HL-60 (cell line): ENCODE measurements around the gene DRC3.

Experiments used
- POLR2AphosphoS5 ChIP-seq: IDR thresholded peaks from 2 replicates; pipeline ENCODE4 v1.6.1; 2012; ENCODE audit warnings: low read depth
- TF ChIP-seq, protein P1 (sequence below): IDR thresholded peaks from one replicate; pipeline ENCODE4 v1.5.1; 2011; ENCODE audit warnings: low read length, control low read depth, inconsistent platforms; ENCODE audit not compliant: insufficient read depth
- TF ChIP-seq, protein P2 (sequence below): IDR thresholded peaks from 2 replicates; pipeline ENCODE4 v1.6.1; 2012; ENCODE audit warnings: low read depth; ENCODE audit not compliant: insufficient replicate concordance

- TF ChIP-seq, protein P1, sequence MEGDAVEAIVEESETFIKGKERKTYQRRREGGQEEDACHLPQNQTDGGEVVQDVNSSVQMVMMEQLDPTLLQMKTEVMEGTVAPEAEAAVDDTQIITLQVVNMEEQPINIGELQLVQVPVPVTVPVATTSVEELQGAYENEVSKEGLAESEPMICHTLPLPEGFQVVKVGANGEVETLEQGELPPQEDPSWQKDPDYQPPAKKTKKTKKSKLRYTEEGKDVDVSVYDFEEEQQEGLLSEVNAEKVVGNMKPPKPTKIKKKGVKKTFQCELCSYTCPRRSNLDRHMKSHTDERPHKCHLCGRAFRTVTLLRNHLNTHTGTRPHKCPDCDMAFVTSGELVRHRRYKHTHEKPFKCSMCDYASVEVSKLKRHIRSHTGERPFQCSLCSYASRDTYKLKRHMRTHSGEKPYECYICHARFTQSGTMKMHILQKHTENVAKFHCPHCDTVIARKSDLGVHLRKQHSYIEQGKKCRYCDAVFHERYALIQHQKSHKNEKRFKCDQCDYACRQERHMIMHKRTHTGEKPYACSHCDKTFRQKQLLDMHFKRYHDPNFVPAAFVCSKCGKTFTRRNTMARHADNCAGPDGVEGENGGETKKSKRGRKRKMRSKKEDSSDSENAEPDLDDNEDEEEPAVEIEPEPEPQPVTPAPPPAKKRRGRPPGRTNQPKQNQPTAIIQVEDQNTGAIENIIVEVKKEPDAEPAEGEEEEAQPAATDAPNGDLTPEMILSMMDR: no peak
- TF ChIP-seq, protein P2, sequence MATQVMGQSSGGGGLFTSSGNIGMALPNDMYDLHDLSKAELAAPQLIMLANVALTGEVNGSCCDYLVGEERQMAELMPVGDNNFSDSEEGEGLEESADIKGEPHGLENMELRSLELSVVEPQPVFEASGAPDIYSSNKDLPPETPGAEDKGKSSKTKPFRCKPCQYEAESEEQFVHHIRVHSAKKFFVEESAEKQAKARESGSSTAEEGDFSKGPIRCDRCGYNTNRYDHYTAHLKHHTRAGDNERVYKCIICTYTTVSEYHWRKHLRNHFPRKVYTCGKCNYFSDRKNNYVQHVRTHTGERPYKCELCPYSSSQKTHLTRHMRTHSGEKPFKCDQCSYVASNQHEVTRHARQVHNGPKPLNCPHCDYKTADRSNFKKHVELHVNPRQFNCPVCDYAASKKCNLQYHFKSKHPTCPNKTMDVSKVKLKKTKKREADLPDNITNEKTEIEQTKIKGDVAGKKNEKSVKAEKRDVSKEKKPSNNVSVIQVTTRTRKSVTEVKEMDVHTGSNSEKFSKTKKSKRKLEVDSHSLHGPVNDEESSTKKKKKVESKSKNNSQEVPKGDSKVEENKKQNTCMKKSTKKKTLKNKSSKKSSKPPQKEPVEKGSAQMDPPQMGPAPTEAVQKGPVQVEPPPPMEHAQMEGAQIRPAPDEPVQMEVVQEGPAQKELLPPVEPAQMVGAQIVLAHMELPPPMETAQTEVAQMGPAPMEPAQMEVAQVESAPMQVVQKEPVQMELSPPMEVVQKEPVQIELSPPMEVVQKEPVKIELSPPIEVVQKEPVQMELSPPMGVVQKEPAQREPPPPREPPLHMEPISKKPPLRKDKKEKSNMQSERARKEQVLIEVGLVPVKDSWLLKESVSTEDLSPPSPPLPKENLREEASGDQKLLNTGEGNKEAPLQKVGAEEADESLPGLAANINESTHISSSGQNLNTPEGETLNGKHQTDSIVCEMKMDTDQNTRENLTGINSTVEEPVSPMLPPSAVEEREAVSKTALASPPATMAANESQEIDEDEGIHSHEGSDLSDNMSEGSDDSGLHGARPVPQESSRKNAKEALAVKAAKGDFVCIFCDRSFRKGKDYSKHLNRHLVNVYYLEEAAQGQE: no peak
- no peak for TF ChIP-seq POLR2AphosphoS5
These were observed 60.9 kb downstream of the DRC3 start for GRCh38 chr17:18033442-18034099.
